K562 treated with DMSO at 1 percent for 4 hours (cell line): ENCODE data around the gene AGTR2. TPM values are rescaled to one million over a fixed set of nuclear protein-coding genes. Genes with fewer than 3 reads are reported as not detected.

Experiments used
- total RNA-seq: library from RNA; unstranded; fragments of 300-600 nt; gene quantifications from 2 replicates; pipeline ENCODE4 v1.2.3, GENCODE V29; 2022; ENCODE audit not compliant: insufficient read depth

The AGTR2 gene, protein sequence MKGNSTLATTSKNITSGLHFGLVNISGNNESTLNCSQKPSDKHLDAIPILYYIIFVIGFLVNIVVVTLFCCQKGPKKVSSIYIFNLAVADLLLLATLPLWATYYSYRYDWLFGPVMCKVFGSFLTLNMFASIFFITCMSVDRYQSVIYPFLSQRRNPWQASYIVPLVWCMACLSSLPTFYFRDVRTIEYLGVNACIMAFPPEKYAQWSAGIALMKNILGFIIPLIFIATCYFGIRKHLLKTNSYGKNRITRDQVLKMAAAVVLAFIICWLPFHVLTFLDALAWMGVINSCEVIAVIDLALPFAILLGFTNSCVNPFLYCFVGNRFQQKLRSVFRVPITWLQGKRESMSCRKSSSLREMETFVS
- total RNA-seq, result not detected in 2 replicates

DNA sequence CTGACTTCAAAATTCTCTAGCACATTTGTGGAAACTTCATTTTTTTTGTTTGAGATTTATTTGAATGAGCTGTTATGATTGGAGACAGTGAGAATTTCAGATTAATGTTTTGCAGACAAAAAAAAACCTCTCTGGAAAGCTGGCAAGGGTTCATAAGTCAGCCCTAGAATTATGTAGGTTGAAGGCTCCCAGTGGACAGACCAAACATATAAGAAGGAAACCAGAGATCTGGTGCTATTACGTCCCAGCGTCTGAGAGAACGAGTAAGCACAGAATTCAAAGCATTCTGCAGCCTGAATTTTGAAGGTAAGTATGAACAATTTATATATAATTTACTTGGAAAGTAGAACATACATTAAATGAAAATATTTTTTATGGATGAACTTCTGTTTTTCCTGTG is at the start of gene AGTR2:
Gene AGTR2, plus strand, starts transcription at position 234 of the 400 bp plus-strand sequence. CDS start 1,537 bp downstream, outside the sequence.

